Uterus (tissue), 4 donors: ENCODE measurements around the gene IFITM5. TPM values are rescaled to one million over a fixed set of nuclear protein-coding genes. Genes with fewer than 3 reads are reported as not detected.

Source experiments
- DNase-seq, 2 donors: peaks; one replicate each; pipeline ENCODE4 v3.0.0-alpha.2; 2019 to 2020
- H3K27ac ChIP-seq, 2 donors: fragments of 200-600 bp; sonication (generic); 1 replicate in 1 of 2; 2 replicates in 1 of 2; pipeline ENCODE4 v1.5.1; 2016 to 2018
- H3K27me3 ChIP-seq, 2 donors: fragments of 200-600 bp; sonication (generic); one replicate each; pipeline ENCODE4 v1.5.1; 2018 to 2019; ENCODE audit warnings: control low read depth in 1 of 2
- H3K36me3 ChIP-seq, 2 donors: fragments of 200-600 bp; sonication (generic); one replicate each; pipeline ENCODE4 v1.5.1; 2019; ENCODE audit warnings: control low read depth in 1 of 2
- H3K4me1 ChIP-seq, 2 donors: fragments of 200-600 bp; sonication (generic); one replicate each; pipeline ENCODE4 v1.5.1; 2018 to 2019; ENCODE audit warnings: control low read depth in 1 of 2
- H3K4me3 ChIP-seq, 2 donors: fragments of 200-600 bp; sonication (generic); 1 replicate in 1 of 2; 2 replicates in 1 of 2; pipeline ENCODE4 v1.5.1; 2018 to 2019; ENCODE audit warnings: mild to moderate bottlenecking in 1 of 2
- H3K9me3 ChIP-seq, 2 donors: fragments of 200-600 bp; sonication (generic); one replicate each; pipeline ENCODE4 v1.5.1; 2019; ENCODE audit warnings: control low read depth in 1 of 2
- POLR2A ChIP-seq, 2 donors: fragments of 450-650 bp; IDR thresholded peaks; one replicate each; pipeline ENCODE4 v1.6.1; 2016; ENCODE audit warnings: antibody characterized with exemption in 2 of 2, mild to moderate bottlenecking in 1 of 2, moderate library complexity in 1 of 2
- intact Hi-C: fragments of 100-400 bp; cut with DNase I; formaldehyde crosslinking; loops from one replicate; pipeline ENCODE4 v1.15.1; 2023; ENCODE audit warnings: low total_unique reads
- total RNA-seq, 4 donors: library from RNA; depleted of rRNA in 3 of 4; stranded (reverse); fragments of >200 nt in 3 of 4; gene quantifications; one replicate each; pipeline versions ENCODE4 v1.1.0 to v1.2.4, GENCODE V29; 2014 to 2023
- TF ChIP-seq, protein P1 (sequence below), 4 experiments: fragments of 200-600 bp in 2 of 4; fragments of 450-650 bp in 2 of 4; sonication (generic) in 2 of 4; IDR thresholded peaks; one replicate each; pipeline ENCODE4 v1.5.1; 2016 to 2019; ENCODE audit warnings: antibody characterized with exemption in 4 of 4, mild to moderate bottlenecking in 2 of 4, moderate library complexity in 1 of 4
- donor health status: DM: yes; HTN: yes; CAD: no.

Gene IFITM5
- total RNA-seq, 4 donors from 2014 or later = not detected

DNA sequence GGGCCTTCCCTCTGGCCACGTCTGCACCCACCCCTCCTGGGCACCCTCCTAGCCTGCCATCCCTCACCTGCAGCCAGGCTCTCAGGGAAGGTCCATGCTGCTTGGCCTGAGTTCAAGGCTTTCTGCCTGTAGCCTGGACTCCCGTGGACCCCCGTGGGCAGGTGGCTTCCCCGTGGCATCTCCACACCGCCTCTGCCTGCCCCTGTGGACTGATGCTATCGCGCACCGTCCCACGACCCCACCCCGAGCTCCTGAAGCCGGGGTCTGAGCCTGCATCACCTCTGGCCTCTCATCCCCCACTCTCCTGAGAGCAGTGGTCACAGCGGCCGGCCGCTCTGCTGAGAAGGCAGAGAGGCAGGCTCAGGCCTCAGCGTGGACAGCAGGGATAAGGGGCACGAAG is 4.5 kb downstream of the IFITM5 start:
- intact Hi-C loops = loop anchor here (5.0 kb wide), 1 partner anchor 73 kb away; the partner anchor contains the start of gene B4GALNT4
- H3K36me3 ChIP-seq = no peaks in the 10 kb centered on the region
- H3K4me1 ChIP-seq = no peaks in the 10 kb centered on the region
- no peak overlapping the region for H3K27ac ChIP-seq
- TF ChIP-seq, protein P1, sequence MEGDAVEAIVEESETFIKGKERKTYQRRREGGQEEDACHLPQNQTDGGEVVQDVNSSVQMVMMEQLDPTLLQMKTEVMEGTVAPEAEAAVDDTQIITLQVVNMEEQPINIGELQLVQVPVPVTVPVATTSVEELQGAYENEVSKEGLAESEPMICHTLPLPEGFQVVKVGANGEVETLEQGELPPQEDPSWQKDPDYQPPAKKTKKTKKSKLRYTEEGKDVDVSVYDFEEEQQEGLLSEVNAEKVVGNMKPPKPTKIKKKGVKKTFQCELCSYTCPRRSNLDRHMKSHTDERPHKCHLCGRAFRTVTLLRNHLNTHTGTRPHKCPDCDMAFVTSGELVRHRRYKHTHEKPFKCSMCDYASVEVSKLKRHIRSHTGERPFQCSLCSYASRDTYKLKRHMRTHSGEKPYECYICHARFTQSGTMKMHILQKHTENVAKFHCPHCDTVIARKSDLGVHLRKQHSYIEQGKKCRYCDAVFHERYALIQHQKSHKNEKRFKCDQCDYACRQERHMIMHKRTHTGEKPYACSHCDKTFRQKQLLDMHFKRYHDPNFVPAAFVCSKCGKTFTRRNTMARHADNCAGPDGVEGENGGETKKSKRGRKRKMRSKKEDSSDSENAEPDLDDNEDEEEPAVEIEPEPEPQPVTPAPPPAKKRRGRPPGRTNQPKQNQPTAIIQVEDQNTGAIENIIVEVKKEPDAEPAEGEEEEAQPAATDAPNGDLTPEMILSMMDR (IDR thresholded peaks at IDR 0.05) = no peak
- no peak for TF ChIP-seq POLR2A (IDR thresholded peaks at IDR 0.05)
- peak in 1 of 2 donors; percentile 16 for DNase-seq
- H3K4me3 ChIP-seq = no peak overlapping the region
- H3K27me3 ChIP-seq = peaks cover 0 to 5% of the 10 kb centered on the region in 2 donors
- H3K9me3 ChIP-seq = no peaks in the 10 kb centered on the region

DNA sequence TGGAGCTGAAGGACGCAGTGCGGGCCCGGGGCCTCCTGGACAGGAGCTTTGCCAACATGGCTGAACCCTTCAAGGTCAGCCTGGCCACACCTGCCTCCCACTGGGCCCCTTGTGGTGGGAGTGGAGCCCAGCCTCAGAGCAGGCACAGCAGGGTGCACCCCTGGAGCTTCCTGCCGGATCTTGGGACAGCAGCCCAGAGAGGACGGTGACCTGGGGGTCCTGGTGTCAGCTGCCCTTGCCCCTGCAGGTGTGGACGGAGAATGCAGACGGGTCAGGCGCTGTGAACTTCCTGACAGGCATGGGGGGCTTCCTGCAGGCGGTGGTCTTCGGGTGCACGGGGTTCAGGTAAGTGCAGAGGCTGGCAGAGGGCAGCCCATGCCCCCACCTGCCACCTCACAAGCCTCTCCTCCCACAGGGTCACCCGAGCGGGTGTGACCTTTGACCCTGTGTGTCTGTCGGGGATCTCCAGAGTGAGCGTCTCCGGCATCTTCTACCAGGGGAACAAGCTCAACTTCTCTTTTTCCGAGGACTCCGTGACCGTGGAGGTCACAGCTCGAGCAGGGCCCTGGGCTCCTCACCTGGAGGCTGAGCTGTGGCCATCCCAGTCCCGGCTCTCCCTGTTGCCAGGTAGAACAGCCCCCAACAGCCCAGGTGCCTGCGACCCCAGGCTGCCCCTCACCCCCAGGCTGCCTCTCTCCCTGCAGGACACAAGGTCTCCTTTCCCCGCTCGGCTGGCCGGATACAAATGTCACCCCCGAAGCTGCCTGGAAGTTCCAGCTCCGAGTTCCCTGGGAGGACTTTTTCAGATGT is 5.3 kb downstream of the IFITM5 start:
- intact Hi-C loops = loop anchor here (5.0 kb wide), 1 partner anchor 73 kb away; the partner anchor contains the start of gene B4GALNT4
- TF ChIP-seq POLR2A (IDR thresholded peaks at IDR 0.05) = no peak
- TF ChIP-seq, protein P1 (IDR thresholded peaks at IDR 0.05) = no peak
- Histone ChIP-seq H3K27ac (no peak overlapping the region), H3K4me3 (no peak overlapping the region), H3K36me3 (no peaks in the 10 kb centered on the region), H3K27me3 (no peaks in the 10 kb centered on the region), H3K9me3 (no peaks in the 10 kb centered on the region), H3K4me1 (no peaks in the 10 kb centered on the region)
- no peak for DNase-seq

DNA sequence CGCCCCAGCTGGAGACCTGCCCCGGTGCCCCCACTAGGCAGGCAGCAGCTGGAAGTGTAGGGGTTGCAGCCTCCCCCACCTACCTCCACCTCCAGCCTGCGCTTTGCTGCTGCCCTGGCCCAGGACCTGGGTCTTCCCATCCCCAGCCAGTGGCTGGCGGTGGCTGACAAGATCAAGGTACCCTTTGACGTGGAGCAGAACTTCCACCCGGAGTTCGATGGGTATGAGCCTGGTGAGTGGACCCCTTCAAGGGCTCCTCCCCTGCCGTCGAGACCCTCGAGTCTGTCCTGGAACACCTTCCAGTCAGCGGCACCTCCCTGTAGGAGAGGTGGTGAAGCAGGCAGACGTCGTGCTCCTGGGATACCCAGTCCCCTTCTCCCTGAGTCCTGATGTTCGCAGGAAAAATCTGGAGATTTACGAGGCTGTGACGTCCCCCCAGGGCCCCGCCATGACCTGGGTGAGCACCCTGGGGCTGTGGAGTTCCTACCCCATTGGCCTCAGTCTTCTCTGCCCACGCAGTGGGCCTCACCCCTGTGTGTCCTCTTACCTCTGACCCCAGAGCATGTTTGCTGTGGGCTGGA is 6.0 kb downstream of the IFITM5 start:
- no peaks in the 10 kb centered on the region for H3K4me1 ChIP-seq
- no peaks in the 10 kb centered on the region for H3K27me3 ChIP-seq
- intact Hi-C loops = loop anchor here (5.0 kb wide), 1 partner anchor 74 kb away; the partner anchor contains the start of gene B4GALNT4
- H3K9me3 ChIP-seq = no peaks in the 10 kb centered on the region
- H3K36me3 ChIP-seq = no peaks in the 10 kb centered on the region
- no peak overlapping the region for H3K27ac ChIP-seq
- H3K4me3 ChIP-seq = no peak overlapping the region
- no peak for TF ChIP-seq POLR2A (IDR thresholded peaks at IDR 0.05)
- TF ChIP-seq, protein P1 (IDR thresholded peaks at IDR 0.05) = no peak
- DNase-seq = no peak

DNA sequence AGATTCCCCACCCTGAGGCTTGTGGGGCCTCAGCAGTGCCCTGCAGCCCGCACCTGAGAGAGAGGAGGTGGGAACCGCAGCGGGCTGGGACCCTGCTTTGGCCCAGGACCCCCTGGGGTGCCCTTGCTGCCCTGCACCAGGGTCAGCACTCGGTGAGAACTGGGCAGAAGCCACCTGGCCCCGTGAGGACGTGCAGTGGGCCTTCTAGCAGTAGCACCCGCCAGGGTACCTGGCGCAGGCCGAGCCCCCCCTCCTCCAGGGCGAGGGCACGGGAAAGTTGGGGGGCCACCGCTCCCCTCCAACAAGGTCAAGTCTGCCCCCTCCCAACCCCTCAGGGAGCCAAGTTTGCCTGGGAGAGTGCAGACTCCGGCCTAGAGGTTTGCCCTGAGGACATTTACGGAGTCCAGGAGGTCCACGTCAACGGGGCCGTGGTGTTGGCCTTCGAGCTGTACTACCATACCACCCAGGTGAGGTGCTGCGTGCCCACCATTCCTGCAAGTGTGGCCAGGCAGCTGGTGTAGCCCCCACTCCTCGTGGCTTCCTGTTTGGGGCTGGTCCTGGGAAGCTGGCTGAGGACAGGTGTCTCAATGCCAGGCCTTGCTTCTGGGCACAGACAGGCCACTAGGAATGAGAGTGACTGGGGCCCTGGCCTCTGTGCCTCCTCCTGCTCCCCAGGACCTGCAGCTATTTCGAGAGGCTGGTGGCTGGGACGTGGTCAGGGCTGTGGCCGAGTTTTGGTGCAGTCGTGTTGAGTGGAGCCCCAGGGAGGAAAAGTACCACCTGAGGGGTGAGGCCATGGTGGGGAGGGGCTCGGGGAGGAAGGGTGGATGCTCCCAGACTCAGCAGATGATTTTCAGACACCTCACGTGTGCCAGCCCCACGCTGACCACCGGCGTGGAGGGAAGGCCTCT is 6.9 kb downstream of the IFITM5 start:
- TF ChIP-seq POLR2A (IDR thresholded peaks at IDR 0.05) = no peak
- TF ChIP-seq, protein P1 (IDR thresholded peaks at IDR 0.05) = no peak
- Histone ChIP-seq H3K4me1 (peaks cover 0 to 6% of the 10 kb centered on the region in 2 donors), H3K4me3 (no peak overlapping the region), H3K27ac (no peak overlapping the region), H3K36me3 (no peaks in the 10 kb centered on the region), H3K9me3 (no peaks in the 10 kb centered on the region), H3K27me3 (no peaks in the 10 kb centered on the region)
- intact Hi-C loops = loop anchor here (5.0 kb wide), 1 partner anchor 75 kb away; the partner anchor contains the start of gene B4GALNT4
- no peak for DNase-seq
